ENCODE measurements around the gene POU3F3. TPM values are rescaled to one million over a fixed set of nuclear protein-coding genes. Genes with fewer than 3 reads are reported as not detected.

Gene POU3F3
- total RNA-seq, 2 experiments from 2014 or later: not detected

DNA sequence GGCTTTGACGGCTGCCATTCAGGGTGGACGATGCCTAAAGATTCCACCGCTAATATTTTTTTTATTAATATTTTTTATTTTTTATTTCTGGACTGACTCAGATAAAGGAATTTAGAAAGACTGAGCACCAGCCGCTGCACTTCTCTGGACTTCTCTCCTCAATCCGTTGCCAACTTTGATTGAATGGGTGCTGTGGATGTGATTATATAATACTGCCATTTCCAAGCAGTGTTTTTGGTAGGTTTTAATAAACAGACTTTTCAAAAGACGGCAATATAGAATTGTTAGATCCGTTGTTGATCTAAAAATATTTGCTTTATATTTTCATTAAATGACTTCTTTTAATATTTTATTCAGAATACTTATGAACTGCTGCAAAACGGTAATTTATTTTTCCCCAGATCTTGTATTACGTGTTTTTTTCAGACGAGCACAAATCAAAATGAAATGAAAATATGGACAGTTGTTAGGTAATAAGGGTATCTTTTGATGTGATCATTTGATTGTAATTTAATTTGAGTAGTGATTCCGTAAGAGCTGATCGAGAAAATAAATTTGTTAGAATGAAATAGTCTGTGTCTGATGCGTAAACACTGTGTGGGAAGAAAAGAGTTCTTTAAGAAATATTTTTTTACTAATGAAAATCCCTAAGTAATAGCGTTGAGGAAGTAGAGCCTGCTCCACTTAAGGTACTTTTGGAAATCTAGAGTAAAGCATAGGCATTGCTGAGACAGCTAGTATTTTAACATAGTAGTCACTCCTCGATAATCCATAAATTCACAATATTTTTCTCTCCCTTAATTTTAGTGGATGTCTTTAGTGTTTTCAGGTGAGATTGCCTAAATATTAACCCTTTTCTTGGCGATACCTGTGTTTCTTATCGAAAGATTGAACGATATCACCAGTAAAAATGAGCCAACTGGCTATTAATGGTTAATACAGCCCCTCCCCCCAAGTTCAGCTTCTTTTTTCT, 4.4 kb downstream of the POU3F3 start:
- Mint-ChIP-seq H3K9me3 (ENCODE audit: insufficient read depth) (no peaks in the 10 kb centered on the region), H3K4me3 (no peak overlapping the region), H3K27me3 (ENCODE audit: low read depth) (peaks cover 72% of the 10 kb centered on the region), H3K27ac (peak overlapping the region; percentile 13), H3K36me3 (ENCODE audit: low read depth) (peaks cover 26% of the 10 kb centered on the region), H3K4me1 (ENCODE audit: low read depth) (peaks cover 27% of the 10 kb centered on the region)
- no peak for ATAC-seq
- DNase-seq: no peak
- CTCF ChIA-PET: interaction anchor here (0.8 to 2.8 kb wide), 2 partner anchors 8 to 9 kb away, joined by 4 to 11 read pairs; no protein-coding TSS in a partner anchor
- POLR2A ChIA-PET: no interaction called here

- ATAC-seq (no peak), DNase-seq (no peak)
- CTCF ChIA-PET: interaction anchor here (2.8 kb wide), 1 partner anchor 10 kb away, joined by 11 read pairs; no protein-coding TSS in a partner anchor
- H3K27ac Mint-ChIP-seq: no peak overlapping the region
- H3K4me1 Mint-ChIP-seq (ENCODE audit: low read depth): peaks cover 21% of the 10 kb centered on the region
- no peaks in the 10 kb centered on the region for H3K9me3 Mint-ChIP-seq (ENCODE audit: insufficient read depth)
- H3K36me3 Mint-ChIP-seq (ENCODE audit: low read depth): peaks cover 21% of the 10 kb centered on the region
- peaks cover 71% of the 10 kb centered on the region for H3K27me3 Mint-ChIP-seq (ENCODE audit: low read depth)
- POLR2A ChIA-PET: no interaction called here
- no peak overlapping the region for H3K4me3 Mint-ChIP-seq
Measured at GRCh38 chr2:104859291-104859765, 5.4 kb downstream of the POU3F3 start.

- Mint-ChIP-seq H3K9me3 (ENCODE audit: insufficient read depth) (no peaks in the 10 kb centered on the region), H3K27me3 (ENCODE audit: low read depth) (peaks cover 71% of the 10 kb centered on the region), H3K36me3 (ENCODE audit: low read depth) (peaks cover 18% of the 10 kb centered on the region), H3K4me1 (ENCODE audit: low read depth) (peaks cover 16% of the 10 kb centered on the region), H3K27ac (no peak overlapping the region), H3K4me3 (no peak overlapping the region)
- ChIA-PET CTCF (interaction anchor here (2.8 kb wide), 1 partner anchor 10 kb away, joined by 11 read pairs; no protein-coding TSS in a partner anchor), POLR2A (no interaction called here)
- DNase-seq (no peak), ATAC-seq (no peak)
Measured at GRCh38 chr2:104859766-104860450, 6.0 kb downstream of the POU3F3 start.

DNA sequence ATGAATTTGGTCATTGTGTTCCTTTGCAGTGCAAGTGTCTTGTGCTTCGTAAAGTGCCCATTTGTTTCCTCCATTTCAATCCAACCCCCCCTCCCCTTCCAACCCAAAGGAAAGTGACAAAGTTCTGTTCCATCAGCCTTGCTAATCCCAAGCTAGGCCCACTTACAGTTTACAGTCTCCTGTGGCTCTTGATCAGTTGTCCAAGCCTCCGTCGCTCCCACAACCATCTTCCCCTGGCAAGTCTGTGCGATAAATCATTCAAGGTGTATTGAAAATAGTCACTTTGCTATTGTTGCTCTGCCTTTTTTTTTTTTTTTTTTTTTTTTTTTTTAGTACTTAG, 6.5 kb downstream of the POU3F3 start:
- ATAC-seq: no peak
- Mint-ChIP-seq H3K9me3 (ENCODE audit: insufficient read depth) (no peaks in the 10 kb centered on the region), H3K4me1 (ENCODE audit: low read depth) (peaks cover 16% of the 10 kb centered on the region), H3K27ac (no peak overlapping the region), H3K4me3 (no peak overlapping the region), H3K27me3 (ENCODE audit: low read depth) (peaks cover 76% of the 10 kb centered on the region), H3K36me3 (ENCODE audit: low read depth) (peaks cover 18% of the 10 kb centered on the region)
- no peak for DNase-seq
- ChIA-PET CTCF (interaction anchor here (2.8 kb wide), 1 partner anchor 11 kb away, joined by 11 read pairs; no protein-coding TSS in a partner anchor), POLR2A (no interaction called here)

DNA sequence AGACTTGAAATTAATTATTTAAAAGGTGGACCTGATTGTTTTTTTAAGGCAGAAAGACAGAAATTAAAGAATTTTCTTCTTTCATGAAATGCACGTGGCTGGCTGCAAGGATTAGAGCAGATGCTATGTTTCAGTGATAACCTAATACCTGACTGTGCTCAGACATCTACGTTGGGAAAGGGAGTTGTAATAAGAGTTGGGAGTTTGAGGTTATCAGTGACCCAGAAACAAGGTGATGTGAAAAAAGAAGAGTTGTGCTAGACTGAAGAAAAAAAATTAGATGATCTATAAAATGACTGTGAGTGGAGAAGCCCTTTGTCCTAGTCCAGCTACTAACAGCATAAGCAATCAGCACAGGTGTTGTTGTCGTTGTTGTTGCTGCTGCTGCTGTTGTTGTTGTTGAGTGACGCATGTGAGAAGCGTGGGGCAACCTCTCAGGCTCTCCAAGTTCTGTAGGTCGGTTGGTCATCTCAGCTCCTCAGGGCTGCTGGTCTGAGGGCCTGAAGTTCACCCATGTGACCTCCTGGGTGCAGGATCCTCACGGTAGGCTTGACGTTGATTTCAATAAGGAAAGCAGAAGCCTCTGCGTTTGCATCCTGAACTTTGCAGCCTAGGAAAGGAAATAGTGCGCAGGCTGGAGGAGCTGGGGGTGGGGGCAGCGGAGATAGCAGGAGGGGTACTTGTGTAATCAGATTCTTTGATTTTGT, 7.6 kb downstream of the POU3F3 start:
- peaks cover 85% of the 10 kb centered on the region for H3K27me3 Mint-ChIP-seq (ENCODE audit: low read depth)
- H3K4me1 Mint-ChIP-seq (ENCODE audit: low read depth): peaks cover 14% of the 10 kb centered on the region
- no peak overlapping the region for H3K27ac Mint-ChIP-seq
- ChIA-PET CTCF (interaction anchor here (0.7 to 2.8 kb wide), 3 partner anchors 12 to 14 kb away, joined by 3 to 11 read pairs (median 3); no protein-coding TSS in a partner anchor), POLR2A (no interaction called here)
- ATAC-seq (no peak), DNase-seq (no peak)
- H3K36me3 Mint-ChIP-seq (ENCODE audit: low read depth): peaks cover 15% of the 10 kb centered on the region
- H3K4me3 Mint-ChIP-seq: no peak overlapping the region
- H3K9me3 Mint-ChIP-seq (ENCODE audit: insufficient read depth): no peaks in the 10 kb centered on the region

- Mint-ChIP-seq H3K4me3 (peak overlapping the region; percentile 5), H3K27ac (no peak overlapping the region), H3K9me3 (ENCODE audit: insufficient read depth) (no peaks in the 10 kb centered on the region), H3K27me3 (ENCODE audit: low read depth) (peaks cover 85% of the 10 kb centered on the region), H3K4me1 (ENCODE audit: low read depth) (peaks cover 11% of the 10 kb centered on the region), H3K36me3 (ENCODE audit: low read depth) (peaks cover 12% of the 10 kb centered on the region)
- no peak for DNase-seq
- ChIA-PET POLR2A (no interaction called here), CTCF (interaction anchor here (0.7 to 0.8 kb wide), 2 partner anchors 13 to 15 kb away, joined by 3 read pairs; no protein-coding TSS in a partner anchor)
- ATAC-seq: no peak
Measured at GRCh38 chr2:104862058-104862941, 8.4 kb downstream of the POU3F3 start.

- DNase-seq (no peak), ATAC-seq (no peak)
- CTCF ChIA-PET: no interaction called here
- H3K4me1 Mint-ChIP-seq (ENCODE audit: low read depth): peaks cover 7% of the 10 kb centered on the region
- no peak overlapping the region for H3K4me3 Mint-ChIP-seq
- H3K27me3 Mint-ChIP-seq (ENCODE audit: low read depth): peaks cover 82% of the 10 kb centered on the region
- POLR2A ChIA-PET: no interaction called here
- peaks cover 10% of the 10 kb centered on the region for H3K36me3 Mint-ChIP-seq (ENCODE audit: low read depth)
- no peak overlapping the region for H3K27ac Mint-ChIP-seq
- H3K9me3 Mint-ChIP-seq (ENCODE audit: insufficient read depth): no peaks in the 10 kb centered on the region
Measured at GRCh38 chr2:104863146-104863467, 9.2 kb downstream of the POU3F3 start.

DNA sequence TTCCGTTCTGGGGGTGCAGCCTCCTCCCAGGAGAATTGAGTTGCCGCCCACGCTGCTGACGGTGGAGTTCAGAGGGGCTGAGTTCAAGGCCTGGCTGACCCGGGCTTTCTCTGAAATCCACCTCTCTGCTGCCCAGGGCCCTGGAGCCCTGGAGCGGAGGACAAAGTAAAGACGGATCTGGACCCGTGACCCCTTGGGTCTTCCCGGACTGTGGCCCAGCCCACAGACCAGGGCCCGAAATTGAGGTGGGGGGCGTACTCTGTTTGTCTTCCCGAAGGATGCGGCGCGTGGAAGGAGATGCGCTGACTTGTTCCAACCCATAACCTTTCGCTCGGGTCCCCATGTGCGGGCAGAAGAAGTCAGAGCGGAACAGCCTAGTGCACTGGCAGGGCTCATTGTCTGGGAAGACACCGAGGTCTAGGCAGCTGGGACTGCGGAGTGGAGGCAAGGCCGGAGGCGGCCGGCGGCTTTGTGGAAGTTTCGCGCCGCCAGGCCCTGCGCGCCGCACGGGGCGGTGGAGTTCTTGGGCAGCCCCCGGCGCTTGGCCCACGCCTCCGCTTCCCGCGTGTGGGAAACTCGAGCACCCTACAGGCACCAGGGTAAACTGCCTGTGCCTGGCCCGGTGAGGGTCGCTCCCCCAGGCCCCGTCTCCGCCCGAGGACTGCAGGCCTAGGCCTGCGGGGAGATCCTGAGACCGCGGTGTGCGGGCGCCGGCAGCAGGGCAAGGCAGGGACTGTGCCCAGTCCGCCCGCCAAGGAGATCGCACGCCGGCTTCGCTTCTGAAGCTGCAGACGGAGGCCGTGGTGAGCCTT, 9.8 kb downstream of the POU3F3 start:
- H3K4me3 Mint-ChIP-seq: no peak overlapping the region
- peaks cover 8% of the 10 kb centered on the region for H3K36me3 Mint-ChIP-seq (ENCODE audit: low read depth)
- POLR2A ChIA-PET: no interaction called here
- CTCF ChIA-PET: no interaction called here
- no peaks in the 10 kb centered on the region for H3K9me3 Mint-ChIP-seq (ENCODE audit: insufficient read depth)
- DNase-seq (no peak), ATAC-seq (no peak)
- H3K4me1 Mint-ChIP-seq (ENCODE audit: low read depth): peaks cover 7% of the 10 kb centered on the region
- H3K27me3 Mint-ChIP-seq (ENCODE audit: low read depth): peaks cover 81% of the 10 kb centered on the region
- no peak overlapping the region for H3K27ac Mint-ChIP-seq

GRCh38 chr2:104864280-104865095, 10.6 kb downstream of the POU3F3 start:
- Mint-ChIP-seq H3K4me3 (no peak overlapping the region), H3K9me3 (ENCODE audit: insufficient read depth) (no peaks in the 10 kb centered on the region), H3K36me3 (ENCODE audit: low read depth) (peaks cover 8% of the 10 kb centered on the region), H3K4me1 (ENCODE audit: low read depth) (peaks cover 7% of the 10 kb centered on the region), H3K27ac (no peak overlapping the region), H3K27me3 (ENCODE audit: low read depth) (peaks cover 79% of the 10 kb centered on the region)
- CTCF ChIA-PET: interaction anchor here (1.2 kb wide), 1 partner anchor 15 kb away, joined by 6 read pairs; no protein-coding TSS in a partner anchor
- ATAC-seq (no peak), DNase-seq (no peak)
- POLR2A ChIA-PET: no interaction called here

GRCh38 chr2:104865096-104865470, 11.2 kb downstream of the POU3F3 start:
- H3K9me3 Mint-ChIP-seq (ENCODE audit: insufficient read depth): no peaks in the 10 kb centered on the region
- no peak overlapping the region for H3K27ac Mint-ChIP-seq
- H3K4me3 Mint-ChIP-seq: no peak overlapping the region
- peaks cover 8% of the 10 kb centered on the region for H3K36me3 Mint-ChIP-seq (ENCODE audit: low read depth)
- ATAC-seq (no peak), DNase-seq (no peak)
- peaks cover 7% of the 10 kb centered on the region for H3K4me1 Mint-ChIP-seq (ENCODE audit: low read depth)
- CTCF ChIA-PET: interaction anchor here (1.2 kb wide), 1 partner anchor 15 kb away, joined by 6 read pairs; no protein-coding TSS in a partner anchor
- peaks cover 77% of the 10 kb centered on the region for H3K27me3 Mint-ChIP-seq (ENCODE audit: low read depth)
- POLR2A ChIA-PET: no interaction called here
